ENCODE data around the gene CRTAC1. TPM values are rescaled to one million over a fixed set of nuclear protein-coding genes. Genes with fewer than 3 reads are reported as not detected.

Gene CRTAC1
- total and polyA plus RNA-seq, 9 of the 15 experiments (the other 6 are each of a cell fraction or from before 2014, with no cell fraction given): not detected

- TF ChIP-seq ETV6 (IDR thresholded peaks at IDR 0.05; ENCODE audit: borderline replicate concordance in 1 of 2, low read depth in 2 of 2, low read length in 1 of 2) (no peak), ETV6 (CRISPR knock-in tag; IDR thresholded peaks at IDR 0.05; ENCODE audit: borderline replicate concordance) (no peak), NRF1 (conservative IDR thresholded peaks at IDR 0.05 in 1 of 2, IDR thresholded peaks at IDR 0.05 in 1 of 2) (no peak), SRF (CRISPR knock-in tag; IDR thresholded peaks at IDR 0.05) (no peak), HMGXB4 (CRISPR knock-in tag; IDR thresholded peaks at IDR 0.05) (no peak), ZNF785 (CRISPR knock-in tag; IDR thresholded peaks at IDR 0.05) (no peak)
These were observed 46.8 kb upstream of the CRTAC1 start (continued) for GRCh38 chr10:98077223-98077622.

DNA sequence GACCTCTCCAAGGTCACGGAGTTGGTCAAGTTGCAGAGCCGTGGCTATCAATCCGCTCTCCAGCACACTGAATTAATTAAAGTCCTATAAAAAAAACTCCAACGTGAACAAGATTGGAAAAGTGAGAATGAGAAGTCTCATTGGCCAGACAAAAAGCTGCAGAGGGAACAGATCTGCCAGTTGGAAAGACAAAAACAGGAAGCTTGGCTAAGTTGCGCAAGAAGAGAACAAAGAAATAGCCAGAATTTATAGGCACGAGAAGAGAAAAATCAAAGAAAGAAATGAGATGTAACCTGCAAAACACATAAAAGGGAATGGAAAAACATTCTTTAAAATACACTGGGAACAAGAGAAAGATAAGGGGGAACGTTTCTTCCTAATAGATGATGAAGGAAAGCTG, 45.7 kb upstream of the CRTAC1 start:
- Histone ChIP-seq H3K4me1 (replicated peaks in 1 of 2; ENCODE audit: control insufficient read depth in 2 of 2, insufficient read depth in 2 of 2, low read length in 2 of 2) (no peaks in the 10 kb centered on the region), H4K20me1 (replicated peaks; ENCODE audit: control insufficient read depth, insufficient read depth, low read length) (no peaks in the 10 kb centered on the region), H3K9me3 (replicated peaks; ENCODE audit: control insufficient read depth, insufficient read depth, low read depth, low read length) (no peaks in the 10 kb centered on the region), H3K36me3 (ENCODE audit: control insufficient read depth, insufficient read depth, low read length) (no peaks in the 10 kb centered on the region), H3K4me3 (no peak overlapping the region), H3K9ac (ENCODE audit: insufficient read depth in 1 of 2, low read depth in 2 of 2, low read length in 2 of 2) (no peak overlapping the region), H3K27me3 (ENCODE audit: control insufficient read depth in 2 of 2, insufficient read depth in 2 of 2, low read length in 2 of 2) (no peaks in the 10 kb centered on the region; a peak in 2 of 5 replicates), H2AFZ (ENCODE audit: low read depth, low read length) (no peak overlapping the region), H3K4me2 (ENCODE audit: insufficient read depth, low read length) (no peak overlapping the region), H3K79me2 (ENCODE audit: control insufficient read depth, insufficient read depth, low read length) (no peaks in the 10 kb centered on the region), H3K9me1 (ENCODE audit: control insufficient read depth, insufficient read depth, low read length) (no peaks in the 10 kb centered on the region), H3K27ac (ENCODE audit: extremely low read depth, low read depth, low read length) (no peak overlapping the region)
- ATAC-seq: no peak
- no TSS peak for BruUV-seq (replicated peaks)
- FAIRE-seq: no peak
- ChIA-PET CTCF (ENCODE audit: low intra/inter-chr PET ratio) (no interaction called here), POLR2A (interaction anchor here (0.6 to 1.1 kb wide), 2 partner anchors 13 kb away, joined by 3 read pairs; no protein-coding TSS in a partner anchor)
- in situ Hi-C loops (cut with MboI) (no loop called here), intact Hi-C loops (cut with micrococcal nuclease) (no loop called here)
- TF ChIP-seq, protein P1, sequence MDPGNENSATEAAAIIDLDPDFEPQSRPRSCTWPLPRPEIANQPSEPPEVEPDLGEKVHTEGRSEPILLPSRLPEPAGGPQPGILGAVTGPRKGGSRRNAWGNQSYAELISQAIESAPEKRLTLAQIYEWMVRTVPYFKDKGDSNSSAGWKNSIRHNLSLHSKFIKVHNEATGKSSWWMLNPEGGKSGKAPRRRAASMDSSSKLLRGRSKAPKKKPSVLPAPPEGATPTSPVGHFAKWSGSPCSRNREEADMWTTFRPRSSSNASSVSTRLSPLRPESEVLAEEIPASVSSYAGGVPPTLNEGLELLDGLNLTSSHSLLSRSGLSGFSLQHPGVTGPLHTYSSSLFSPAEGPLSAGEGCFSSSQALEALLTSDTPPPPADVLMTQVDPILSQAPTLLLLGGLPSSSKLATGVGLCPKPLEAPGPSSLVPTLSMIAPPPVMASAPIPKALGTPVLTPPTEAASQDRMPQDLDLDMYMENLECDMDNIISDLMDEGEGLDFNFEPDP (CRISPR knock-in tag; IDR thresholded peaks at IDR 0.05): no peak
- TF ChIP-seq NRF1 (conservative IDR thresholded peaks at IDR 0.05 in 1 of 2, IDR thresholded peaks at IDR 0.05 in 1 of 2): no peak
- no peak for TF ChIP-seq CTBP1 (IDR thresholded peaks at IDR 0.05; ENCODE audit: borderline replicate concordance)
- TF ChIP-seq HNRNPK (IDR thresholded peaks at IDR 0.05; ENCODE audit: low read depth, low read length, poor library complexity, severe bottlenecking): no peak
- no peak for TF ChIP-seq TCF7L2 (IDR thresholded peaks at IDR 0.05; ENCODE audit: low read depth, low read length)
- no peak for TF ChIP-seq GTF2F1 (IDR thresholded peaks at IDR 0.05; ENCODE audit: low read depth, low read length)
- TF ChIP-seq CEBPB (tag; IDR thresholded peaks at IDR 0.05): peak; percentile 65
- no peak for TF ChIP-seq SMC3 (conservative IDR thresholded peaks at IDR 0.05; ENCODE audit: insufficient read depth, low read depth, low read length)
- no peak for TF ChIP-seq CEBPG (CRISPR knock-in tag; IDR thresholded peaks at IDR 0.05)
- TF ChIP-seq CEBPG (tag; conservative IDR thresholded peaks at IDR 0.05 in 1 of 2, IDR thresholded peaks at IDR 0.05 in 1 of 2): peak; percentile 33 to 49; a peak in 3 of 4 replicates
- TF ChIP-seq SMAD4 (CRISPR knock-in tag; conservative IDR thresholded peaks at IDR 0.05): no peak
- no peak for TF ChIP-seq DIDO1 (tag; IDR thresholded peaks at IDR 0.05; ENCODE audit: low read depth)
- WGBS (ENCODE audit: insufficient coverage, low coverage, missing lambda C conversion rate): 2% methylated on average over 7 of the region's 7 CpGs
- no peak for DNase-seq (ENCODE audit: extremely low read depth in 1 of 4, low spot score in 3 of 4)
